Mesenchymal stem cell (in vitro differentiated cells and primary cell): Measurements from ENCODE around the gene SNTG2.

Experiments
- DNase-seq: peaks from one replicate; pipeline ENCODE4 v3.0.0-alpha.2; 2013
- H2AFZ ChIP-seq: one replicate; pipeline ENCODE4 v1.6.1; 2013; ENCODE audit warnings: low read depth, mild to moderate bottlenecking, control low read depth, inconsistent platforms, low read length, moderate library complexity
- H2AK5ac ChIP-seq: 2 replicates; pipeline ENCODE4 v1.6.1; 2013; ENCODE audit warnings: low read length, moderate library complexity, mild to moderate bottlenecking, inconsistent platforms; ENCODE audit not compliant: severe bottlenecking
- H2BK120ac ChIP-seq: one replicate; pipeline ENCODE4 v1.6.1; 2013; ENCODE audit warnings: low read depth, mild to moderate bottlenecking, inconsistent platforms, low read length, moderate library complexity
- H2BK12ac ChIP-seq, 2 experiments: one replicate each; pipeline ENCODE4 v1.6.1; 2013; ENCODE audit warnings: inconsistent platforms in 2 of 2, low read length in 2 of 2, mild to moderate bottlenecking in 2 of 2, moderate library complexity in 2 of 2, control low read depth in 1 of 2
- H2BK15ac ChIP-seq: one replicate; pipeline ENCODE4 v1.6.1; 2013; ENCODE audit warnings: mild to moderate bottlenecking, low read depth, inconsistent platforms; ENCODE audit not compliant: poor library complexity, severe bottlenecking
- H2BK5ac ChIP-seq: 2 replicates; pipeline ENCODE4 v1.6.1; 2013; ENCODE audit warnings: low read depth, mild to moderate bottlenecking, low read length, control low read depth, inconsistent platforms; ENCODE audit not compliant: poor library complexity, severe bottlenecking
- H3K14ac ChIP-seq, 2 experiments: one replicate each; pipeline ENCODE4 v1.6.1; 2013; ENCODE audit warnings: inconsistent platforms in 2 of 2, low read length in 2 of 2, control low read depth in 1 of 2, mild to moderate bottlenecking in 1 of 2, moderate library complexity in 1 of 2
- H3K18ac ChIP-seq, 2 experiments: one replicate each; pipeline ENCODE4 v1.6.1; 2013; ENCODE audit warnings: inconsistent platforms in 2 of 2, low read length in 2 of 2, control low read depth in 1 of 2, low read depth in 1 of 2, mild to moderate bottlenecking in 1 of 2
- H3K23ac ChIP-seq, 2 experiments: one replicate each; pipeline ENCODE4 v1.6.1; 2013; ENCODE audit warnings: inconsistent platforms in 2 of 2, low read length in 2 of 2, mild to moderate bottlenecking in 2 of 2, moderate library complexity in 2 of 2, control low read depth in 1 of 2
- H3K27ac ChIP-seq: 2 replicates; pipeline ENCODE4 v1.5.1; 2013; ENCODE audit warnings: mild to moderate bottlenecking, moderate library complexity, low read length, control low read depth, inconsistent platforms; ENCODE audit not compliant: poor library complexity, severe bottlenecking
- H3K27me3 ChIP-seq, 2 experiments: 2 replicates each; pipeline versions ENCODE4 v1.6.1 to v1.7.0; 2013; ENCODE audit warnings: low read length in 2 of 2, mild to moderate bottlenecking in 2 of 2, moderate library complexity in 2 of 2, control low read depth in 1 of 2, inconsistent platforms in 1 of 2; ENCODE audit not compliant: control insufficient read depth in 1 of 2, insufficient read depth in 1 of 2
- H3K36me3 ChIP-seq, 2 experiments: 2 replicates each; pipeline versions ENCODE4 v1.6.1 to v1.7.0; 2013; ENCODE audit warnings: low read length in 2 of 2, control low read depth in 1 of 2, inconsistent platforms in 1 of 2, low read depth in 1 of 2, mild to moderate bottlenecking in 1 of 2; ENCODE audit not compliant: insufficient read depth in 2 of 2, control insufficient read depth in 1 of 2
- H3K4ac ChIP-seq, 2 experiments: one replicate each; pipeline ENCODE4 v1.6.1; 2013; ENCODE audit warnings: inconsistent platforms in 2 of 2, low read length in 2 of 2, mild to moderate bottlenecking in 2 of 2, moderate library complexity in 2 of 2, control low read depth in 1 of 2, low read depth in 1 of 2
- H3K4me1 ChIP-seq: 2 replicates; pipeline ENCODE4 v1.6.1; 2013; ENCODE audit warnings: low read depth, low read length, control low read depth; ENCODE audit not compliant: control insufficient read depth, insufficient read depth
- H3K4me2 ChIP-seq: 2 replicates; pipeline ENCODE4 v1.6.1; 2013; ENCODE audit warnings: low read length, mild to moderate bottlenecking, inconsistent platforms; ENCODE audit not compliant: poor library complexity, severe bottlenecking
- H3K4me3 ChIP-seq, 2 experiments: 2 replicates each; pipeline versions ENCODE4 v1.5.1 to v1.7.0; 2013; ENCODE audit warnings: low read length in 2 of 2, mild to moderate bottlenecking in 2 of 2, control low read depth in 1 of 2, low read depth in 1 of 2; ENCODE audit not compliant: insufficient read depth in 1 of 2
- H3K79me1 ChIP-seq: replicated peaks from 2 replicates; pipeline ENCODE4 v1.6.1; 2013; ENCODE audit warnings: mild to moderate bottlenecking, control low read depth, low read length, inconsistent platforms; ENCODE audit not compliant: poor library complexity, severe bottlenecking
- H3K9ac ChIP-seq: 2 replicates; pipeline ENCODE4 v1.7.0; 2013; ENCODE audit warnings: mild to moderate bottlenecking, low read length, moderate library complexity
- H3K9me3 ChIP-seq: 2 replicates; pipeline ENCODE4 v1.7.0; 2013; ENCODE audit warnings: mild to moderate bottlenecking, low read length; ENCODE audit not compliant: control insufficient read depth
- H4K8ac ChIP-seq: one replicate; pipeline ENCODE4 v1.6.1; 2013; ENCODE audit warnings: inconsistent platforms, mild to moderate bottlenecking, low read length, moderate library complexity
- H4K91ac ChIP-seq: one replicate; pipeline ENCODE4 v1.6.1; 2013; ENCODE audit warnings: mild to moderate bottlenecking, low read length, inconsistent platforms
- WGBS: methylation state at CpG from one replicate; pipeline ENCODE4 v1.1.7; 2013; ENCODE audit warnings: mixed read lengths; 5-methylcytosine and 5-hydroxymethylcytosine counted together

Gene SNTG2

DNA sequence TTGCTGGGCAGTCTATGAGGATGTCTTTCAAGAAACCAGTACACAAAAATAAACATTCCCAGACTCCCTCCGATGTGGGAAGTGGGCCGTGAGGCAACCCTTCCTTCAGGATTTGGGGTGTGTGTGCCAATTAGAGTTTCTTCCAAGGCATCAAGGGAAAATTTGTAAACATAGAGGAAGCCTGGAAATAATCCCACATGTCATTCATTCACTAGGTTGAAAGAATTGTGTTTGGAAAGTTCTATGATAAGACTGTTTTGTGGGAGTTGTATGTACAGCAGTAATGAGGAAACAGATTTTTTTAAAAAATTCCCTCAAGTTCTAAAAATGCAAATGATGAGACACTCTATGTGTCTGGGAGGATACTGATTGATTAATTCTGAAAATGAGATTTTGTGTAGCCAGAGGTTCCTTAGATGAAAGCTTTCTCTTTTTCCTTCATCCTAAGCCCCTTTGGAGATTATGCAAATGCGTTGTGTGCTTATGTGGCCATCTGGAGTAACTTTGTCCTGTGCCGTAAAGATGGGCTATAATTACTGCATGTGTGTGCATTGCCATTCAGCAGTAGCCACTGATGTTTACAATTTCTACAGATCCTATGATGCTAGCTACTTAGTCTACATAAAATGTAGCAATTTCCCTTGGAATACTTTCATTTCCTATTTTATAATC lies 354.8 kb downstream of the SNTG2 start:
- Histone ChIP-seq H2BK15ac (no peak overlapping the region), H2BK5ac (no peak overlapping the region), H3K4me2 (no peak overlapping the region), H3K4me3 (no peak overlapping the region), H2BK120ac (no peak overlapping the region), H3K9me3 (no peaks in the 10 kb centered on the region), H2AFZ (no peak overlapping the region), H2BK12ac (no peak overlapping the region), H3K4me1 (no peaks in the 10 kb centered on the region), H3K36me3 (no peaks in the 10 kb centered on the region), H3K27me3 (no peaks in the 10 kb centered on the region), H4K91ac (no peak overlapping the region), H3K18ac (no peak overlapping the region), H2AK5ac (no peak overlapping the region), H4K8ac (no peak overlapping the region), H3K79me1 (no peaks in the 10 kb centered on the region), H3K4ac (no peak overlapping the region), H3K27ac (no peak overlapping the region), H3K9ac (no peak overlapping the region), H3K23ac (no peak overlapping the region), H3K14ac (no peak overlapping the region)
- DNase-seq: no peak
- WGBS: 62% methylated on average over 2 of the region's 4 CpGs

DNA sequence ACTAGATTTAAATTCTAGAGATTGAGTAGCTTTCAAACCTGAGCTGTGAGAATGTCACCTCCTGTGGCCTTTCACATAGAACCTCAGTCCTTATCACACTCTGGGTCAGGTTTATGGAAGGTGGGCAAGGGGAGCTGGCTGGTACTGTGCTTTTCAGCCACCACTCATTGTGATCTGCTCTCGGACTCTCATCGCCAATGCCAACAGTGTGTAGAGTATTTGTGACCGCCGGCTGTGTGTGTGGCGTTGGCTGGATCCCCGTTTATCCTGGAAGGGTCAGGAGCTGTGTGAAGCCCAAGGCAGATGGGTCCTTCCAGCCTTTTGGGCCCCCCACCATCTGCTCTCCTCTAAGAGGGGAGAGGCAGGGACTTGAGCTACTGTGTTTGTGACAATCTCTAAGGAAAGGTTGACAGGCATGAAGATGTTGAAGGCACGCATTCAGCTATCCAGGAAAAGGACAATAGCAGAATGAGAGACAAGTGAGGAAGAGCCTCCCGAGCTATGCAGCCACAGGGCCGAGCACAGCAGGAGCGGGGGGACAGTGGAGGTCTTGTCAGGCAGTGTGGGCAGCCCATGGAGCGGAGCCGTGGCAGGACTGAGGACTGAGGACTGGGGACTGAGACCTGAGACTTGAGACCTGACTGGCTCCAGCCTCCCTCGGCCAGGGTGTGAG lies 355.5 kb downstream of the SNTG2 start:
- no peak for DNase-seq
- Histone ChIP-seq H2BK12ac (no peak overlapping the region), H3K27ac (no peak overlapping the region), H3K4ac (no peak overlapping the region), H3K23ac (no peak overlapping the region), H2BK15ac (no peak overlapping the region), H4K91ac (no peak overlapping the region), H2AK5ac (no peak overlapping the region), H3K36me3 (no peaks in the 10 kb centered on the region), H2AFZ (no peak overlapping the region), H3K14ac (no peak overlapping the region), H3K4me2 (no peak overlapping the region), H3K4me3 (no peak overlapping the region), H3K9ac (no peak overlapping the region), H3K27me3 (no peaks in the 10 kb centered on the region), H3K79me1 (no peaks in the 10 kb centered on the region), H3K9me3 (no peaks in the 10 kb centered on the region), H3K4me1 (no peaks in the 10 kb centered on the region), H3K18ac (no peak overlapping the region), H2BK5ac (no peak overlapping the region), H4K8ac (no peak overlapping the region), H2BK120ac (no peak overlapping the region)
- 87% methylated on average over 13 of the region's 13 CpGs for WGBS

DNA sequence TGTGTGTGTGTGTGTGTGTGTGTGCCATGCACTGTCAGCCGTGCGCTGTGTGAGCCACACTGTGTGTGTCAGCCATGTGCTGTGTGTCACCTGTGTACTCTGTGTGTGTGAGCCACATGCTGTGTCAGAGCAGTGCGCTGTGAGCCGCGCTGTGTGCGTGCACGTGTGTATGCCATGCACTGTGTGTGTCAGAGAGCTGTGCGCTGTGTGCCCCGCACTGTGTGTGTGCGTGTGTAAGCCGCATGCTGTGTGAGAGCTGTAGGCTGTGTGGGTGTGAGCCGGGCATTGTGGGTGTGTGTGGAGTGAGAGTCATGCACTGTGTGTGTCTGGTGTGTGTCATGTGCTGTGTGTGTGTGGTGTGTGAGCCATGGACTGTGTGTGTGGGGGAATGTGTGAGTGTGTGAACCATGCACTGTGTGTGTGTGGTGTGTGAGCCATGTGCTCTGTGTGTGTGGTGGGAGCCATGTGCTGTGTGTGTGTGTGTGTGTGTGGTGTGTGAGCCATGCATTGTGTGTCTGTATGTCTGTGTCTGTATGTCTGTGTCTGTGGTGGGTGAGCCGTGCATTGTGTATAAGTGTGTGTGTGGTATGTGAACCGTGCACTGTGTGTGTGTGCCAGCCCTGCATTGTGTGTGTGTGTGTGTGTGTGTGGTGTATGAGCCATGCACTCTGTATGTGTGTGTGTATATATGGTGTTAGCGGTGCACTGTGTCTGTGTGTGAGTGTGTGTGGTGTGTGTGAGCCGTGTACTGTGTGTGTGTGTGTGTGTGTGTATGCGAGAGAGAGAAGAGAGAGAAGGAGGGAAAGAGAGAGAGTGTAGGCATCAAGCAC lies 356.3 kb downstream of the SNTG2 start:
- H3K27ac ChIP-seq: no peak overlapping the region
- H3K36me3 ChIP-seq: no peaks in the 10 kb centered on the region
- H3K9ac ChIP-seq: no peak overlapping the region
- no peak overlapping the region for H2BK12ac ChIP-seq
- H2BK120ac ChIP-seq: no peak overlapping the region
- H3K79me1 ChIP-seq: no peaks in the 10 kb centered on the region
- H4K8ac ChIP-seq: no peak overlapping the region
- H3K14ac ChIP-seq: no peak overlapping the region
- no peak overlapping the region for H3K23ac ChIP-seq
- no peaks in the 10 kb centered on the region for H3K4me1 ChIP-seq
- no peak overlapping the region for H3K4me3 ChIP-seq
- no peaks in the 10 kb centered on the region for H3K27me3 ChIP-seq
- H2BK15ac ChIP-seq: no peak overlapping the region
- no peak overlapping the region for H2AK5ac ChIP-seq
- no peak overlapping the region for H3K4ac ChIP-seq
- H4K91ac ChIP-seq: peak overlapping the region; percentile 15
- H3K18ac ChIP-seq: no peak overlapping the region
- WGBS: 92% methylated on average over 16 of the region's 17 CpGs
- H2AFZ ChIP-seq: no peak overlapping the region
- H3K4me2 ChIP-seq: no peak overlapping the region
- H2BK5ac ChIP-seq: no peak overlapping the region
- no peaks in the 10 kb centered on the region for H3K9me3 ChIP-seq
- no peak for DNase-seq

DNA sequence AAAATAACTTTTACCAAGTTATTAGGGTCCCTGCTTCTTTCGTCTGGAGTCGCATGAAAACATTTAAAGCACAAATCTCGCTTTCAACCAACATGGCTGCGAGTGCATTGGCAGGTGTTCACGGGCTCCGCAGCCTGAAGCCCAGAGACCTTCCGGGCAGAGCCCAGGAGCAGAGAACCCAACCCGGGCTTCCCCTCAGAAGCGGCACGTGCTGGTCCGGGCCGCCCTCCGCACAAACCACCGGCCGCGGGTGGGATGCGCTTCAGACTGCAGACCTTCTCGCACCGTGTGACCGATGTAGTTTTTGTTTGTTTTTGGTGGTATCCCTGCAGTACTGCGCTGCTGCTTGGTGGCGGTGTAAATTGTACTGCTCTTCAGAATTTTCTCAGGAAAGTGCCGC lies 357.0 kb downstream of the SNTG2 start:
- no peak overlapping the region for H4K91ac ChIP-seq
- H3K18ac ChIP-seq: no peak overlapping the region
- H3K4ac ChIP-seq: no peak overlapping the region
- no peak overlapping the region for H2BK120ac ChIP-seq
- no peak overlapping the region for H2BK12ac ChIP-seq
- no peak overlapping the region for H2AK5ac ChIP-seq
- H3K4me2 ChIP-seq: no peak overlapping the region
- no peak overlapping the region for H3K4me3 ChIP-seq
- no peak overlapping the region for H2AFZ ChIP-seq
- no peak overlapping the region for H4K8ac ChIP-seq
- H3K79me1 ChIP-seq: no peaks in the 10 kb centered on the region
- H3K23ac ChIP-seq: no peak overlapping the region
- no peak overlapping the region for H3K27ac ChIP-seq
- no peaks in the 10 kb centered on the region for H3K36me3 ChIP-seq
- H3K4me1 ChIP-seq: no peaks in the 10 kb centered on the region
- no peak overlapping the region for H3K14ac ChIP-seq
- DNase-seq: no peak
- H3K9me3 ChIP-seq: no peaks in the 10 kb centered on the region
- H2BK5ac ChIP-seq: no peak overlapping the region
- H3K27me3 ChIP-seq: no peaks in the 10 kb centered on the region
- WGBS: 92% methylated on average over 23 of the region's 23 CpGs
- no peak overlapping the region for H2BK15ac ChIP-seq
- no peak overlapping the region for H3K9ac ChIP-seq
